Esophagus squamous epithelium (tissue), 5 donors: Measurements from ENCODE around the gene SPG11. TPM values are rescaled to one million over a fixed set of nuclear protein-coding genes. Genes with fewer than 3 reads are reported as not detected.

Experiments used
- DNase-seq: peaks from one replicate; lab custom pipeline; 2025; lab: John Stamatoyannopoulos, UW
- H3K27ac ChIP-seq, 4 donors: fragments of 200-600 bp; sonication (generic); one replicate each; pipeline ENCODE4 v1.5.1; 2016 to 2019; ENCODE audit warnings: mild to moderate bottlenecking in 1 of 4
- H3K27me3 ChIP-seq, 4 donors: fragments of 200-600 bp; sonication (generic); 1 replicate in 3 of 4; 2 replicates in 1 of 4; pipeline versions ENCODE4 v1.5.1 to v1.6.0; 2017 to 2021; ENCODE audit warnings: antibody characterized with exemption in 1 of 4
- H3K36me3 ChIP-seq, 3 donors: fragments of 200-600 bp; sonication (generic); one replicate each; pipeline ENCODE4 v1.5.1; 2016 to 2019
- H3K4me1 ChIP-seq, 3 donors: fragments of 200-600 bp; sonication (generic); one replicate each; pipeline ENCODE4 v1.5.1; 2017 to 2019
- H3K4me3 ChIP-seq, 4 donors: fragments of 200-600 bp; sonication (generic); 1 replicate in 3 of 4; 2 replicates in 1 of 4; pipeline ENCODE4 v1.5.1; 2016 to 2019; ENCODE audit warnings: mild to moderate bottlenecking in 2 of 4, moderate library complexity in 1 of 4
- H3K9me3 ChIP-seq, 3 donors: fragments of 200-600 bp; sonication (generic); one replicate each; pipeline ENCODE4 v1.5.1; 2016 to 2019
- CTCF ChIP-seq, 6 experiments: fragments of 450-650 bp in 4 of 6; fragments of 200-600 bp in 2 of 6; sonication (generic) in 2 of 6; IDR thresholded peaks; one replicate each; pipeline ENCODE4 v1.5.1; 2016 to 2019; ENCODE audit warnings: antibody characterized with exemption in 6 of 6, mild to moderate bottlenecking in 4 of 6, moderate library complexity in 4 of 6
- POLR2A ChIP-seq, 4 donors: fragments of 450-650 bp; IDR thresholded peaks; one replicate each; pipeline ENCODE4 v1.6.1; 2017; ENCODE audit warnings: antibody characterized with exemption in 4 of 4, mild to moderate bottlenecking in 4 of 4, moderate library complexity in 3 of 4
- WGBS, 2 donors: methylation state at CpG; one replicate each; pipeline ENCODE4 v1.1.5; 2018; 5-methylcytosine and 5-hydroxymethylcytosine counted together
- intact Hi-C: fragments of 100-400 bp; cut with DNase I; formaldehyde crosslinking; loops from one replicate; pipeline ENCODE4 v1.15.0; 2022
- total RNA-seq, 4 donors: library from RNA; depleted of rRNA; stranded (reverse); fragments of >200 nt; gene quantifications; one replicate each; pipeline ENCODE4 v1.1.0, GENCODE V29; 2016
- donor health status: DM: yes; HTN: yes; CAD: no.

The SPG11 gene
- total RNA-seq, 4 donors from 2014 or later, result 43.9 to 84.3 (median 50.0) TPM

GRCh38 chr15:44574734-44575133 is 88.7 kb downstream of the SPG11 start:
- no peaks in the 10 kb centered on the region for H3K27me3 ChIP-seq
- intact Hi-C loops, result no loop called here
- H3K9me3 ChIP-seq, result no peaks in the 10 kb centered on the region
- peaks cover 0 to 11% (median 0%) of the 10 kb centered on the region in 3 donors for H3K4me1 ChIP-seq
- TF ChIP-seq POLR2A (IDR thresholded peaks at IDR 0.05) (no peak), CTCF (IDR thresholded peaks at IDR 0.05) (no peak)
- DNase-seq, result no peak
- H3K36me3 ChIP-seq, result peaks cover 0 to 76% (median 13%) of the 10 kb centered on the region in 3 donors
- H3K4me3 ChIP-seq, result no peak overlapping the region
- 50 to 70% methylated on average over 1 of the region's 1 CpG for WGBS, 2 donors
- H3K27ac ChIP-seq, result no peak overlapping the region

- H3K9me3 ChIP-seq, result no peaks in the 10 kb centered on the region
- no peaks in the 10 kb centered on the region for H3K27me3 ChIP-seq
- no peak for DNase-seq
- 82 to 84% methylated on average over 5 to 6 of the region's 6 CpGs for WGBS, 2 donors
- H3K4me3 ChIP-seq, result no peak overlapping the region
- intact Hi-C loops, result no loop called here
- peaks cover 0 to 11% (median 0%) of the 10 kb centered on the region in 3 donors for H3K4me1 ChIP-seq
- H3K27ac ChIP-seq, result no peak overlapping the region
- peaks cover 0 to 88% (median 16%) of the 10 kb centered on the region in 3 donors for H3K36me3 ChIP-seq
- TF ChIP-seq CTCF (IDR thresholded peaks at IDR 0.05), result no peak
- TF ChIP-seq POLR2A (IDR thresholded peaks at IDR 0.05), result no peak
Observed at GRCh38 chr15:44573386-44573785, 90.1 kb downstream of the SPG11 start.

- TF ChIP-seq POLR2A (IDR thresholded peaks at IDR 0.05), result no peak
- no peak for TF ChIP-seq CTCF (IDR thresholded peaks at IDR 0.05)
- DNase-seq, result no peak
- no peak overlapping the region for H3K27ac ChIP-seq
- intact Hi-C loops, result no loop called here
- peaks cover 0 to 2% (median 0%) of the 10 kb centered on the region in 3 donors for H3K9me3 ChIP-seq
- peaks cover 0 to 20% (median 0%) of the 10 kb centered on the region in 3 donors for H3K4me1 ChIP-seq
- no peak overlapping the region for H3K4me3 ChIP-seq
- peaks cover 11 to 97% (median 28%) of the 10 kb centered on the region in 3 donors for H3K36me3 ChIP-seq
- no peaks in the 10 kb centered on the region for H3K27me3 ChIP-seq
- 95 to 100% methylated on average over 1 to 4 of the region's 4 CpGs for WGBS, 2 donors
Observed at GRCh38 chr15:44570361-44570760, 93.1 kb downstream of the SPG11 start.

GRCh38 chr15:44569316-44569715 is 94.1 kb downstream of the SPG11 start:
- DNase-seq, result no peak
- intact Hi-C loops, result no loop called here
- H3K27me3 ChIP-seq, result no peaks in the 10 kb centered on the region
- H3K4me3 ChIP-seq, result no peak overlapping the region
- peaks cover 0 to 5% (median 0%) of the 10 kb centered on the region in 3 donors for H3K9me3 ChIP-seq
- peaks cover 0 to 14% (median 0%) of the 10 kb centered on the region in 3 donors for H3K4me1 ChIP-seq
- peaks cover 16 to 100% (median 37%) of the 10 kb centered on the region in 3 donors for H3K36me3 ChIP-seq
- H3K27ac ChIP-seq, result no peak overlapping the region
- WGBS, 2 donors, result 90 to 100% methylated on average over 4 of the region's 4 CpGs
- TF ChIP-seq CTCF (IDR thresholded peaks at IDR 0.05), result no peak
- no peak for TF ChIP-seq POLR2A (IDR thresholded peaks at IDR 0.05)

- Histone ChIP-seq H3K27me3 (no peaks in the 10 kb centered on the region), H3K9me3 (peaks cover 0 to 5% (median 0%) of the 10 kb centered on the region in 3 donors), H3K27ac (peak overlapping the region in 2 of 4 donors; percentile 18 to 72), H3K4me1 (peaks cover 0 to 14% (median 0%) of the 10 kb centered on the region in 3 donors), H3K36me3 (peaks cover 21 to 100% (median 44%) of the 10 kb centered on the region in 3 donors), H3K4me3 (no peak overlapping the region)
- 60 to 77% methylated on average over 3 of the region's 3 CpGs for WGBS, 2 donors
- no peak for DNase-seq
- intact Hi-C loops, result no loop called here
- TF ChIP-seq POLR2A (IDR thresholded peaks at IDR 0.05) (no peak), CTCF (IDR thresholded peaks at IDR 0.05) (no peak)
Observed at GRCh38 chr15:44568338-44568737, 95.1 kb downstream of the SPG11 start.
